ENCODE results near the gene NADSYN1. TPM values are rescaled to one million over a fixed set of nuclear protein-coding genes. Genes with fewer than 3 reads are reported as not detected.

The NADSYN1 gene
- polyA plus RNA-seq, 5 donors, result 44.4 to 81.0 (median 64.1) TPM

DNA sequence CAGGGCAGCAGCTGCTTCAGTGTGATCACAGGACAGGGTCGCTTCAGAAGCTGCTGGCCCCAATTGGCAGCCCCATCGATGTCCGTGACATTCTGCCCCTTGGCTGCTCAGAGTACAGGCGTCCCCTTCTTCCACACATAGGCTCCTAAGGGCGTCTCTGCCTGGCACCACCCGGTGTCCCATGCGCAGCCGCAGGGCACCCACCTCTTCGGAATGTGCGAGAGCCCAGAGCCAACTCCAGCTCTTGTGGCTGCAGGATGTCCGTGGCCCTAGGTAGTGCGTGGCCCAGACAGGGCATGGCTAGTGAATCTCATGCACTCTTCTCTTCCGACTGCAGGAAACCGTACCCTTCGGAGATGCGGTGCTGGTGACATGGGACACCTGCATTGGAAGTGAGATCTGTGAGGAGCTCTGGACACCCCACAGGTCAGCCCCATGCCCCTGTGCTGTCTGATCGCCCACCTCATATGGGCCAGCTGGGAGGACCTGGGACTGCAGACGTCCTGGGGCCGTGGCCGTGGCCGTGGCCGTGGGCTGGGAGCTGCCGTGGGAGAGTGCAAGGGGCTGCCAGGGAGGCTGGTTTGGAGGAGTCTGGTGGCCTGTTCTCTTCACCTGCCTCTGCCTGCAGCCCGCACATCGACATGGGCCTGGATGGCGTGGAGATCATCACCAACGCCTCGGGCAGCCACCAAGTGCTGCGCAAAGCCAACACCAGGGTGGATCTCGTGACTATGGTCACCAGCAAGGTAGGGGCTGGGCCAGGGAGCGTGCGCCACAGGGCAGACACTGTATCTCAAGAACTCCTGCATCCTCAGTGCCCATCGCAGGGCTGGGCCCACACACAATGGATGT is 20.2 kb downstream of the NADSYN1 start:
- no peak for DNase-seq

DNA sequence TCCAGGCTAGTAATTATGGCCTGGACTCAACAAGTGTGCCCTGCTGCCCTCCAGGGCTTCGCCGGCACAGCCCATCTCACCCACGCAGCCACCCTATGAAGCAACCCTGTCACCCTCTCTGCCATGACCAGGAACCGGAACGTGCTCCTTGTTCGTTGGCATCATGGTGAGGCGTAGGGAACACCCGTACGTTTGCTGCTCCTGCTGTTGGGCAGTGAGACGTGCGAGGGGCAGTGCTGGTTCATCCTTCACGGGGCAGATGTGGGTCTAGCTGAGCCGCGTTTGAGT is 20.7 kb downstream of the NADSYN1 start:
- DNase-seq, result no peak

DNA sequence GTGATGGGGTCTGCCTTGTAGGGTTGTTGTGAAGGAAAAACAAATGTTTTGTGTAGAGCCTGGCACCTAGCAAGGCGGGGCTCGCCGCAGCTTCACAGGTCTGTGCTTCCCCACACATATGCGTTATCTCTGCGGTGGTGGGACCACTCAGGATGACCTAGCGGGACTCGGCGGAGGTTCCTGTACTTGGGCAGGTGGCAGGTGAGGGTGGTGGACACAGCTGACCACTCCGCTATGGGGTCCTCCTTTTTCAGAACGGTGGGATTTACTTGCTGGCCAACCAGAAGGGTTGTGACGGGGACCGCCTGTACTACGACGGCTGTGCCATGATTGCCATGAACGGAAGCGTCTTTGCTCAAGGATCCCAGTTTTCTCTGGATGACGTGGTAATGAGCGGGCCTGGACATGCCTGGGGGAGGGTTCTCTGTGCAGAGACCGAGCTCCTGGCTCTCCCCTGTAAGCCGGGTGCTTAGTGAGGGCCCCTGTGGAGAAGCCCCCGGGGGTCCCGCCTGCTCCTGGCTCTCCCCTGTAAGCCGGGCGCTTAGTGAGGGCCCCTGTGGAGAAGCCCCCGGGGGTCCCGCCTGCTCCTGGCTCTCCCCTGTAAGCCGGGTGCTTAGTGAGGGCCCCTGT is 21.3 kb downstream of the NADSYN1 start:
- no peak for DNase-seq

DNA sequence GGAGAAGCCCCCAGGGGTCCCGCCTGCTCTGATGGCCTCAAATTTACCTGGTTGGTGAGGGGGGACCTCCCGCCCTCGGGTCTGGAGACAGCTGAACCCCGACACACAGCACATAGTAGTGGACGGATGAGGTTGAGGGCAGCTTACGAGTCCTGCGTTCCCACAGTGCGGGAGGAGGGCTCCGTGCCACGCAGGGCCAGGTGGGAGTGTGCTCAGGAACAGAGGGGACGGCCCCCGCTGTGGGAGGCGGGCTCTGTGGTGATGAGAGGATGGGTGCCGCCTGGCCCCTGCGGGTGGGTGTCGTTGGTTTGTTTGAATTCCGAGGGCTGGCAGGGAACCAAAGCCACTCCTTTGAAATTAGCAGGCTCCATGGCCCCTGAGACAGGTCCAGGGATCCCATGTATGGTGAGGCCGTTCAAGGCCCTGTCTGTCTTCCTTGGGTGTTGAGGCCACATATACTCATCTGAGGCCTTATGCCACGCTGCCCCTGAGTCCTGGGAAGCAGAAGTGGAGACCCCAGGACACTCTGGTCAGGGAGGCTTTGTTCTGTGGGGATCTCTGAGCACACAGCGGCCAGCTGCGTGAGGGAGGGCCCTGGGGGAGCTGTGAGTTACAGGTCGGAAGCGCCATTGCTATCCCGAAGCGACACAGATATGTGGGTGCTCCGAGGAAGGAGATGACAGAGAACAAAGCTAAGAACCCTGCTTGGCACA is 21.9 kb downstream of the NADSYN1 start:
- no peak for DNase-seq

DNA sequence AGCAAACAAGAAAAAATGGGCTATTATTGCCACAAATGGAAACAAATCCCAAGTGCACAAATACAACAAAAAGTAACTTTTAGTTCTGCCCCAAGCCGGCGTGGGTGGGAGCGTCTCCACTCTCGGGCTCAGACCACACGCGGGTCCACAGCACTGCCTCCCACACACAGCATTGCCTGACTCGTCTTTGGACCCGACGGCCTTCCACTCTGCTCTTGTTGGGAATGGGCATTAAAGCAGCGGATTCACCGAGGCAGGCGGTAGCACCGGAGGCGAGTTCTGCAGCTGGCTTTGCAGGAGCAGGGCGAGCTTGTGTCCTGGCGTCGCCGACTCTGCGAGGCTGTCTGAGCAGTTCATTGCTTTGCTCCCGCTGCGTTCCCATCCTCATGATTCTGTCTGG is 23.0 kb downstream of the NADSYN1 start:
- DNase-seq, result no peak

- DNase-seq, result no peak
These were observed 24.1 kb downstream of the NADSYN1 start for GRCh38 chr11:71476926-71477640.

DNA sequence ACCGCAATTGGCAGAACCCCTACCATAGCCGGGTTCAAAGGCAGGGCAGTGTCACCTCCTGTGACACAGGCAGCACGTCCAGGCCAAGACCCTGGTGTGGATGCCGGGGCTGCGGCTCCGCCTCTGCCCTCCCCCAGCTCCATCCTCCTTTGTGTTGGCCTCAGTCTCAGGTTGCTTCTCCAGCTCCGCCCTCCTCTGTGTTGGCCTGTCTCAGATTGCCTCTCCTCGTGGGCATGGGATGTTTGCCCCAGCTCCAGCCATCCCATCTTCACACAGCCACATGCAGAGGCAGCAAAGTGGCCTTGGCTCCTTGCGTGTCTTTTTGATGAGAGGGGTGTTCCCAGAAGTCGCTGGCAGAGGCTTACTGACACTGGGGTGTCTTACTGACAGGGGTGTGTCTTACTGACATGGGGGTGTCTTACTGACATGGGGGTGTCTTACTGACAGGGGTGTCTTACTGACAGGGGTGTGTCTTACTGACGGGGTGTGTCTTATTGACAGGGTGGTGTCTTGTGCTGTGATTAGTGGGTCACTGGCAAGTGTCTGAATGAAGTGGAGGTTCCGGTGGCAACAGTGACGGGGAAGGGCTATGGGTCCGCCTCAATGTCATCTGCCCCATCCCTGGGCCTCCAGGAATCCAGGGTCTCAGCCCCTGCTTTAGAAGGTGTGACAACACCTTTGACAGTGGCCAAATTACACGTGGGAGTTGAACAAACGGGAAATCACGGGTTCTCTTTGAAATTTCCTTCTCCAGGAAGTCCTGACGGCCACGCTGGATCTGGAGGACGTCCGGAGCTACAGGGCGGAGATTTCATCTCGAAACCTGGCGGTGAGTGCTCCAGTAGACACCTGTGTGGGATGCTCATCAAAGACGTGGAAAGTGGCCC is 24.9 kb downstream of the NADSYN1 start:
- no peak for DNase-seq

DNA sequence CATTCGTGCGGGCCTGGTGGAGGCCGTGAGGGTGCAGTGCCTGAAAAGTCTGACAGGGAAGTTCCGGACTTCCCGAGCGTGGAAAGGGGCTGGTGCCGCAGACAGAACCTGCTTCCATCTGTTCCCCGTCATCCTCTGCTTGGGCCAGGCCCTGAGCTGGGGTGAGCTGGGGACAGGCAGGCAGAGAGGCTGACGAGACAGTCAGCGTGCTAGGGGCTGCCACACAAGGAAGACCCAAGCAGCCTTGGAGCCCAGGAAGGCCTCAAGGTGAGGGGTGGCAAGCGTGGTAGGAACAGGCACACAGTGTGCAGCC is 25.5 kb downstream of the NADSYN1 start:
- DNase-seq, result no peak

DNA sequence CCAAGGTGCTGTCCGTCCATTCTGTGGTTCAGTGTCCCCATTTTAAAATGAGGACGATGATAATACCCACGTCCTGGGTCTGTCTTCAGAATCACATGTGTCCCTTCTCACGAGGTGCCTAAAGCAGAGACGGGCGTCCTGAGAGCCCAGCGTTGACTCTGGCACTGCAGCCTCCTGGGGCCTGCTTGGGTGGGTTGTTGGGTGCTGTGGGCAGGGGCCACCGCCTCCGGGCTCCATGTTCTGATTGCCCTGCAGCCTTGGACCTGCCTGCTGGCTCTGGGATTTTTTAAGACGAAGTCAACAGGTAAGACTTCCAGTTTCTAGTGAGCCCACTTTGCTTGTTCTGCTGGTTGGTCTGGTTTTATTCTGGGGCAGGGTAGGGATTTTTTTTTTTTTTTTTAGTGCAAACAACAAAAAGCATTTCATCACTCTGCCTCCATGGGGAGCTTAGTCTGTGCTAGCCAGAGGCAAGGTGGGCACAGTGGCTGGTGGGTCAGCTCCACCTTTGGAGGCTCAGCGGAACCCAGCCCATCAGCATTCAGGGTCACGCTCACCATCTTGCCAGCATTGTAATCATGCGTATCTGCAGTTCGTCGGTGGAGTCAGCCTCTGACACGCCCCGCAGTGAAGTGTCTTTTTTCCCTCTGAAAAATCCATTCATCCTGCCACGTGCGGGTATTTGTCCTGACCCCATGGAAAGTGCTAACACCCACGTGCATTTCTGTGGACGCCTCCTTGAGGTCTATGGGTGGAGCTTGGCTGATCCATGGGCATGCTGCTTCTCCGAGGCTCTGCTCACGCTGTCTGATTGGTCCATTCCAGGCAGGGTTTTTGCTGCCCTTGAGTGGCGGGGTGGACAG is 28.3 kb downstream of the NADSYN1 start:
- no peak for DNase-seq

DNA sequence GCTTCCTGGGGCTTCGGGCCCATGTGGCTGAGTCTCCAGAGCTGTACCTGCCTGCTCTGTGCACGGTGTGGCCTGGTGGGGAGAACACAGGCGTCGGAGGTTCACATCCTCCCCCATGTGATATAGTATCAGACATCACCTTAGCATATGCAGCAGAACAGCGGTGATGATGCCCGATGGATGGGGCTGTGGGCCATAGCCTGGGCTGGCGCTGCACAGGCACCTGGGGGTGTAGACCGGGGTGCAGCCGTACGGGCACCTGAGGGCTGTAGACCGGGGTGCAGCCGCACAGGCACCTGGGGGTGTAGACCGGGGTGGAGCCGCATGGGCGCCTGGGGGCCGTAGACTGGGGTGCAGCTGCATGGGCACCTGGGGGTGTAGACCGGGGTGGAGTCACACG is 29.2 kb downstream of the NADSYN1 start:
- no peak for DNase-seq

GRCh38 chr11:71482746-71483364 is 29.9 kb downstream of the NADSYN1 start:
- DNase-seq, result no peak

GRCh38 chr11:71483692-71484091 is 30.7 kb downstream of the NADSYN1 start:
- DNase-seq, result no peak

GRCh38 chr11:71484248-71485062 is 31.5 kb downstream of the NADSYN1 start:
- DNase-seq, result no peak

DNA sequence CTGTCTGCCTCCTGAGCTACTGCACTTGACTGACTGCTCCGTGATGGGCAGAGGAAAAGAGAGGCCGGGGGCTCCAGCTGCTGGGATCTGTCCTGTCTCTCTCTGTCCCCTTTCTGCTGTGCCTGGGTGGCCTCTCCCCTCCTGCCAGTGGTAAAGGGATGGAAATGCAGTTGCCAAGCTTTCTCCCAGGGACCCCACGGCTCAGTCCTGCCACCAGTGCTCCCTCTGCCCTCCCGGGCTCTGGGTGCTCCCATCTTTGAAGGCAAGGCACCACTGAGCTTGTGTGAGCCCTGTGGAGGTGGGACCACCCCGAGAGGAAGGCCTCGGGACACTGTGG is 32.0 kb downstream of the NADSYN1 start:
- no peak for DNase-seq

GRCh38 chr11:71485466-71485865 is 32.5 kb downstream of the NADSYN1 start:
- no peak for DNase-seq

GRCh38 chr11:71486320-71486719 is 33.3 kb downstream of the NADSYN1 start:
- DNase-seq, result no peak

- DNase-seq, result no peak
These were observed 35.8 kb downstream of the NADSYN1 start for GRCh38 chr11:71488681-71489270.

- no peak for DNase-seq
These were observed 36.5 kb downstream of the NADSYN1 start for GRCh38 chr11:71489311-71490043.
